Neural cell (in vitro differentiated cells): ENCODE data around the gene DNM1L.

ENCODE experiments used
- EP300 ChIP-seq: fragments of 450-650 bp; conservative IDR thresholded peaks from 2 replicates; pipeline ENCODE4 v1.6.1; 2014; ENCODE audit warnings: antibody characterized with exemption, mild to moderate bottlenecking, moderate library complexity; ENCODE audit not compliant: poor library complexity, severe bottlenecking
- EZH2 ChIP-seq: fragments of 200-600, 300-800 bp; shearing (Covaris generic), sonication (generic); IDR thresholded peaks from 2 replicates; pipeline ENCODE4 v1.6.1; 2014; ENCODE audit warnings: antibody characterized with exemption, low read length, borderline replicate concordance, mild to moderate bottlenecking; ENCODE audit not compliant: insufficient read depth, poor library complexity, severe bottlenecking
- MXI1 ChIP-seq: fragments of 450-650 bp; conservative IDR thresholded peaks from 2 replicates; pipeline ENCODE4 v1.6.1; 2014; ENCODE audit warnings: antibody characterized with exemption, mild to moderate bottlenecking; ENCODE audit not compliant: poor library complexity, severe bottlenecking
- POLR2AphosphoS5 ChIP-seq: IDR thresholded peaks from 2 replicates; pipeline ENCODE4 v1.6.1; 2012
- RAD21 ChIP-seq: fragments of 450-650 bp; conservative IDR thresholded peaks from 2 replicates; pipeline ENCODE4 v1.6.1; 2014; ENCODE audit warnings: antibody characterized with exemption, mild to moderate bottlenecking, moderate library complexity
- REST ChIP-seq: IDR thresholded peaks from 2 replicates; pipeline ENCODE4 v1.6.1; 2012; ENCODE audit warnings: borderline replicate concordance
- SMC3 ChIP-seq: fragments of 450-650 bp; conservative IDR thresholded peaks from 2 replicates; pipeline ENCODE4 v1.6.1; 2014; ENCODE audit warnings: antibody characterized with exemption, mild to moderate bottlenecking, moderate library complexity; ENCODE audit not compliant: poor library complexity
- TAF1 ChIP-seq: IDR thresholded peaks from 2 replicates; pipeline ENCODE4 v1.6.1; 2012; ENCODE audit warnings: low read depth
- TF ChIP-seq, protein P1 (sequence below): fragments of 450-650 bp; IDR thresholded peaks from 2 replicates; pipeline ENCODE4 v1.5.1; 2014; ENCODE audit warnings: antibody characterized with exemption, mild to moderate bottlenecking, moderate library complexity; ENCODE audit not compliant: poor library complexity, severe bottlenecking

- TF ChIP-seq, protein P1, sequence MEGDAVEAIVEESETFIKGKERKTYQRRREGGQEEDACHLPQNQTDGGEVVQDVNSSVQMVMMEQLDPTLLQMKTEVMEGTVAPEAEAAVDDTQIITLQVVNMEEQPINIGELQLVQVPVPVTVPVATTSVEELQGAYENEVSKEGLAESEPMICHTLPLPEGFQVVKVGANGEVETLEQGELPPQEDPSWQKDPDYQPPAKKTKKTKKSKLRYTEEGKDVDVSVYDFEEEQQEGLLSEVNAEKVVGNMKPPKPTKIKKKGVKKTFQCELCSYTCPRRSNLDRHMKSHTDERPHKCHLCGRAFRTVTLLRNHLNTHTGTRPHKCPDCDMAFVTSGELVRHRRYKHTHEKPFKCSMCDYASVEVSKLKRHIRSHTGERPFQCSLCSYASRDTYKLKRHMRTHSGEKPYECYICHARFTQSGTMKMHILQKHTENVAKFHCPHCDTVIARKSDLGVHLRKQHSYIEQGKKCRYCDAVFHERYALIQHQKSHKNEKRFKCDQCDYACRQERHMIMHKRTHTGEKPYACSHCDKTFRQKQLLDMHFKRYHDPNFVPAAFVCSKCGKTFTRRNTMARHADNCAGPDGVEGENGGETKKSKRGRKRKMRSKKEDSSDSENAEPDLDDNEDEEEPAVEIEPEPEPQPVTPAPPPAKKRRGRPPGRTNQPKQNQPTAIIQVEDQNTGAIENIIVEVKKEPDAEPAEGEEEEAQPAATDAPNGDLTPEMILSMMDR = no peak
- TF ChIP-seq EP300 = no peak
- TF ChIP-seq POLR2AphosphoS5 = no peak
- no peak for TF ChIP-seq REST
- TF ChIP-seq EZH2 = no peak
- no peak for TF ChIP-seq TAF1
- TF ChIP-seq RAD21 = no peak
- no peak for TF ChIP-seq SMC3
- no peak for TF ChIP-seq MXI1
Measured at GRCh38 chr12:32693036-32693435, 13.9 kb downstream of the DNM1L start.
